ENCODE data around the gene MARK2.

DNA sequence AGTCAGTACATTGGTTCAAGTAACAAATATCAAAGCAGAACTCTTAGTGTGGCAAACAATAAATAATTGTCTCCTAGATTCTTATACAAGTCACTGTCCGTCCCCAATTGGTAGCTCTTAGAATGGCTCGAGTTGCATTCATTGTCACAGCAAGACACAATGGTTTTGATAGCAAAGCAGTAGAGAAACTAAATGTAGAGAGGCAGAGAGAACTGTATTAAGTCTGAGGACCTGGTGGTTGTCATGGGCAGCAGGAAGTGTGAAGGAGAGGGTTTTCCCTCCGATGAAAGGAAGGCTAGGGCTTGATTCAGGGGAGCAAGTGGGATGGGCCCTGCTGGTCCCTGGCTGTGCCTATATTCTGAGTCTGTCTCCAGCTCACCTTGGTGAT is 41.5 kb downstream of the MARK2 start:
- TF ChIP-seq, protein P1, sequence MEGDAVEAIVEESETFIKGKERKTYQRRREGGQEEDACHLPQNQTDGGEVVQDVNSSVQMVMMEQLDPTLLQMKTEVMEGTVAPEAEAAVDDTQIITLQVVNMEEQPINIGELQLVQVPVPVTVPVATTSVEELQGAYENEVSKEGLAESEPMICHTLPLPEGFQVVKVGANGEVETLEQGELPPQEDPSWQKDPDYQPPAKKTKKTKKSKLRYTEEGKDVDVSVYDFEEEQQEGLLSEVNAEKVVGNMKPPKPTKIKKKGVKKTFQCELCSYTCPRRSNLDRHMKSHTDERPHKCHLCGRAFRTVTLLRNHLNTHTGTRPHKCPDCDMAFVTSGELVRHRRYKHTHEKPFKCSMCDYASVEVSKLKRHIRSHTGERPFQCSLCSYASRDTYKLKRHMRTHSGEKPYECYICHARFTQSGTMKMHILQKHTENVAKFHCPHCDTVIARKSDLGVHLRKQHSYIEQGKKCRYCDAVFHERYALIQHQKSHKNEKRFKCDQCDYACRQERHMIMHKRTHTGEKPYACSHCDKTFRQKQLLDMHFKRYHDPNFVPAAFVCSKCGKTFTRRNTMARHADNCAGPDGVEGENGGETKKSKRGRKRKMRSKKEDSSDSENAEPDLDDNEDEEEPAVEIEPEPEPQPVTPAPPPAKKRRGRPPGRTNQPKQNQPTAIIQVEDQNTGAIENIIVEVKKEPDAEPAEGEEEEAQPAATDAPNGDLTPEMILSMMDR (IDR thresholded peaks at IDR 0.05) = no peak
- no peak for TF ChIP-seq POLR2A (IDR thresholded peaks at IDR 0.05)

All from esophagus squamous epithelium (tissue), 4 donors.